ENCODE results near the gene PSG1.
"Not testable (repeated sequence)": the region's sequence is repeated elsewhere in the genome, so short reads cannot be mapped to it uniquely, and the experiment has no call there.

PSG1 gene

GRCh38 chr19:42881279-42881678 is 1.8 kb upstream of the PSG1 start:
- not testable (repeated sequence) for DNase-seq (ENCODE audit: low read depth in 2 of 2)

DNA sequence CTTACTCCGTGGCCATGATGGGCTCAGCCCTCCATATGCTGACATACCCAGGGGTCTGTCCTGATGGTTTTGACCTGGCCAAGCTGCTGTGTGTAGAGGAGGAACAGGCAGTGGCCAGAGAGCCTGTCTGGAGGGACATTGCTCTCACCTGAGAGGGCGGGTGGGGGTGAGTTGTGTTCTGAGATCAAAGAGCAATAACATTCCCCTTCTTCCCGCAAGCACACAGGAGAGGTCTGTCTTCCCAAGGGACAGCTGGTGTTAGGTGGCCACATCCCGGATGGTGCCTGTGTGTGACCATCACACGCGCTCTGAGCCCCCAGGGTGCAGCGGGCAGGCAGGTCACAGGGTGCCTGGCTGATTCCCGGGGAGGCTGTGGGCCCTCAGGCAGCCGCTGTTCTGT is 1.1 kb upstream of the PSG1 start:
- DNase-seq (ENCODE audit: low read depth in 2 of 2): not testable (repeated sequence)

DNA sequence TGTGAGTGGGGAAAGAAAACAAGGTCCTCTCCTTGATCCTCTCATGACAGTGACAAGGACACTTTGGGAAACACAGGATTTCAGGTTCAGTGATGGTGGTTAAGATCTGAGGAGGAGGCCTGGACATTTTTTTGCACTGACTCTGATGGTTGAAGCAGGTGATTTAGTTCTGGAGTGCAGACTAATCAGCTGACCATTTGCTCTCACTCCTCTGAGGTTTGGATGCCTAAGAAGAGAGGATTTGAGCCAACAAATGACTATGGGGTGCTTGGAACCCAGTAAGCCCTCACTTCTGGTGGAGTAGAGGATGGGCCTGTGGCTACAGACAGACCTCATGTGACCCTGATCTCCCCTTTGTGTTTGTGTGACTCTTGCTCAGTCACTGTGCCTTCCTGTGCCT is 2.9 kb downstream of the PSG1 start:
- not testable (repeated sequence) for DNase-seq (ENCODE audit: low read depth in 2 of 2)

- DNase-seq (ENCODE audit: low read depth in 2 of 2): not testable (repeated sequence)
Measured at GRCh38 chr19:42875881-42876280, 3.6 kb downstream of the PSG1 start.

DNA sequence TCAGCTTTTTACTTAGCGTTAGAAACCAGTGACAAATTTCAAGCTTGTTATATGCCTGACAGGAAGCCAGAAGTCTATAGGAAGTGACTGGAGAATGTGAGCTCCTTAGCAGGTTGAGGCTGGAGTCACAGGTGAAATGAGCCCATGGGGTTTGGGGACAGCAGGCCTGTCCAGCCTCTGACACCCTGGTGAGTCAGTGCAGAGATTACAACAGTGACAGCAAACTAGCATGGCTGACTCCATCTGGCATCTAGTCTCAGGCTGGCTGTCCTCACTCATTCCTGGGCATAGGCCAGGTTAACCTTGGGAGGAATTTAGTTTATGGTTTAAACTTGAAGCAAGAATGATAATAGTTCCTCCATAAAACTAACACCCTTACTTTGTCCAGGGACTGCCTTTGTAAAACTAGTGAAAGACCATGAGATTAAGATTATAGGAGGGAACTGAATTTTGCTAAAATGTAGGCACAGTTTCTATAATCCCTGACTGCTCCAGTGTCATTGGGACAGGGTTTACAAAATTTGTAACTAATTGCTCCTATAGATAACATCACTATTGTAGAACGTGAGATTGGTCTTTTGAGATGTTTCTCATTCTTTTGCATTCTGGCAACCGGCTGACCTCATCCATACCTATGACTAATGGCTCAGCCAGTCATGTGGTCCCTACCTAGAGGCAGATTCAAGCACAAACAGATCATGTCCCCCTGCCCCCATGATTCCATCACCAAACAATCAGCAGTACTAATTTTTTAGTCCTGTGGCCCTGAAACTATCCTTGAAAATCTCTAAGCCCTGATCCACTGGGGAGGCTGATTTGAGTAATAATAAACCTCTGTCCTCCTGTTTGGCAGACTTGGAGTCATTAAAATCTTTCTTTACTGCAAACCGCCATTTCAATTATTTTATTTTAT is 4.4 kb downstream of the PSG1 start:
- DNase-seq (ENCODE audit: low read depth in 2 of 2): not testable (repeated sequence)

- DNase-seq (ENCODE audit: low read depth in 2 of 2): not testable (repeated sequence)
Measured at GRCh38 chr19:42874136-42874535, 5.4 kb downstream of the PSG1 start.

GRCh38 chr19:42872608-42873007 is 6.9 kb downstream of the PSG1 start:
- no peak for DNase-seq (ENCODE audit: low read depth in 2 of 2)

DNA sequence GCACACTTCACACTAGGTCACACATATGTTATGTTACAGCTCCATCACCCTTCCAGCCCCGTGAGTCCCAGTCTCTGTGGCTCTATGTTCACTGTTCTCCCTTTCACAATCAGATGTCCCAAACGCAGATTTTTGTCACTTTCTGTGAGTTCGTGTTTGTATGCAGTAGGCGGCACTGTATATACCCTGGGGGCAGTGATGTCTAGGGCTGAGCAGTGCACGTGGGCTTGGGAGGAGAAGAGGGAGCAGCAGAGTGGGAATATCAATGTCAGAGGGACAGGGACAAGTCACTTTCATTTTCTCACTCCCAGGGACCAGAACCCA is 22.0 kb downstream of the PSG1 start:
- no peak for DNase-seq (ENCODE audit: low read depth in 2 of 2)

DNA sequence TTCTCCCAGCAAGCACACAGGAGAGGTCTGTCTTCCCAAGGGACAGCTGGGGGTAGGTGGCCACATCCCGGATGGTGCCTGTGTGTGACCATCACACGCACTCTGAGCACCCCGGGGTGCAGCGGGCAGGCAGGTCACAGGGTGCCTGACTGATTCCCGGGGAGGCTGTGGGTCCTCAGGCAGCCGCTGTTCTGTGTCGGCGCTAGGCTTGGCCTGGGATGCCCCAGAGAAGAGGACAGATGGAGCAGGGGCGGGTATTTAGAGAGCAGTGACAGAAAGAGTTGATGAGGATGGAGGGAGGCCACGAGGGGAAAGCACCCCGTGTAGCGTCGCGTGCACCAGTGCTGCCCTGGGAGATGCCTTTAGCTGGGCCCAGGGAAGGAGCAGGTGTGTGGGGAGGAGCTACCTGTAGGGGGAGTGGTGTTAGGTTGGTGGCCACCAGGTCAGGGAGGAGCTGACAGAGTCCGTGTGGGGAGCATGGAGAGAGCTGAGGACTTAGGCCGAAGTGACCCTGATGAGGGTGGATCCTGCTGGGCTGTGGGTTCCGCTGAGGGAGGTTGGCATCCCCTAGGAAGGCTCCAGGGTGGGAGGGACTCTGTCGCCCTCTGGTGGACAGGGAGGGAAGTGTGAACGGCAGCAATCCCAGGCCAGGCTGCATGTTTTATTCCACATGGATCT is 22.5 kb downstream of the PSG1 start:
- DNase-seq (ENCODE audit: low read depth in 2 of 2): peak; percentile 4 to 12

DNA sequence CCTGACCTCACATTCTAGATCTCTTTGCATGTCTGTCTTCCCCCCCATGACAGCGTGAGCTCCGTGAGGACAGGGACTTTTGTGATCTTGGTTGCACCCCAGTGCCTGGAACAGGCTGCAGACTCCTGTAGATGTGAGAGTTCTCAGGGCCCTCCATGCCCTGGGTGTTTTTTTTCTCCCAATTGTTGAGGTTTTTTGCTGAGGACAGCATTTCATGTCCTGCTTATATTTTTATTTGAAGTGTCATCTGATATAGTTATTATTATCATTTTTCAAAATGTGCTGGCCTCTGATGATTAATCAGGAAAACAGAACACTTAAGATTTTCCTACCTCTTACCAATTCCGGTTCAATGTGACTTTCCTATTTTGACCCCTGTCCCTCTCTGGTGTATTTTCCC is 24.8 kb downstream of the PSG1 start:
- DNase-seq (ENCODE audit: low read depth in 2 of 2): not testable (repeated sequence)

- DNase-seq (ENCODE audit: low read depth in 2 of 2): not testable (repeated sequence)
Measured at GRCh38 chr19:42853231-42853630, 26.3 kb downstream of the PSG1 start.

DNA sequence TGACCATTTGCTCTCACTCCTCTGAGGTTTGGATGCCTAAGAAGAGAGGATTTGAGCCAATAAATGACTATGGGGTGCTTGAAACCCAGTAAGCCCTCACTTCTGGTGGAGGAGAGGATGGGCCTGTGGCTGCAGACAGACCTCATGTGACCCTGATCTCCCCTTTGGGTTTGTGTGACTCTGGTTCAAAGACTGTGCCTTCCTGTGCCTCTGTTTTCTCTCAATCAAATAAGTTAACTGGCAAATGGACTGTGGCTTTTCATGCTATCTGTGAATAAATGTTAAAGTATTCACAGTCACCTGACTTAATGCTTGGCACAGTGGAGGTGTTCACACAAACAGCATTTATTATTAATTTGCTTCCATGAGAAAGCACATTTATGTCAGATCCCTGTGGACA is 26.7 kb downstream of the PSG1 start:
- DNase-seq (ENCODE audit: low read depth in 2 of 2): not testable (repeated sequence)

DNA sequence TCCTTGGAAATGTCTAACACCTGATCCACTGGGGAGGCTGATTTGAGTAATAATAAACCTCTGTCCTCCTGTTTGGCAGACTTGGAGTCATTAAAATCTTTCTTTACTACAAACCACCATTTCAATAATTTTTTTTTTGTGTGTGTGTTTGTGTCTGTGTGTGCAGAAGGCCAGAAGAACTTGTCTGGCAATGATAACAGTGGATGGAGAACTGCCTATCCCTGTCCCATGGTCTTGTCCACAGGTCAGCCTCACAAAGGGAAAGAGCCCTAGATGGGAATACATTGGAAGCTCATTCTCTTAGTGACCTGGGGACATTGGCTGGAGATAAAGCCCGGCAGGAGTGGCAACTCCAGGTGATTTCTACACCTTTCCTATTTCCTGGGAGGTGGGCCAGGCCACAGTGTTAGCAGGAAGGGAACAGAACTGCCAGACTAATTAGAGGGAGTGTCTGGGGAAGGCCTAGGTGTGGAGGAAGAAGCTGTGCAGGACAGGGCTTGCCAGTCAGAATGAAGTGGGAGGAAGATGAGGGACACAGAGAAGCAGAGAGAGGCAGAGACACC is 27.7 kb downstream of the PSG1 start:
- not testable (repeated sequence) for DNase-seq (ENCODE audit: low read depth in 2 of 2)

- DNase-seq (ENCODE audit: low read depth in 2 of 2): no peak
Measured at GRCh38 chr19:42850981-42851717, 28.4 kb downstream of the PSG1 start.

- DNase-seq (ENCODE audit: low read depth in 2 of 2): no peak
Measured at GRCh38 chr19:42846597-42846996, 32.9 kb downstream of the PSG1 start.

- DNase-seq (ENCODE audit: low read depth in 2 of 2): not testable (repeated sequence)
Measured at GRCh38 chr19:42843631-42844030, 35.9 kb downstream of the PSG1 start.

- not testable (repeated sequence) for DNase-seq (ENCODE audit: low read depth in 2 of 2)
Measured at GRCh38 chr19:42832746-42833442, 46.6 kb downstream of the PSG1 start.

- DNase-seq (ENCODE audit: low read depth in 2 of 2): not testable (repeated sequence)
Measured at GRCh38 chr19:42832023-42832680, 47.4 kb downstream of the PSG1 start.

- no peak for DNase-seq (ENCODE audit: low read depth in 2 of 2)
Measured at GRCh38 chr19:42831221-42832019, 48.1 kb downstream of the PSG1 start.

Measured in stimulated activated CD4-positive, alpha-beta T cell treated with anti-CD3 and anti-CD28 coated beads, Interleukin-4, amount 100 ng/mL, for 48 hours (primary cell).